ENCODE measurements around the gene CCL2.

The CCL2 gene

GRCh38 chr17:34253139-34253525, 2.0 kb upstream of the CCL2 start:
- Histone ChIP-seq H3K4me3 (ENCODE audit: low read depth, low read length) (no peak overlapping the region), H3K27me3 (ENCODE audit: control insufficient read depth, insufficient read depth, low read length) (peaks cover 6% of the 10 kb centered on the region), H3K9me3 (ENCODE audit: control insufficient read depth, insufficient read depth, low read length) (no peaks in the 10 kb centered on the region), H3K36me3 (ENCODE audit: control insufficient read depth, insufficient read depth, low read length) (no peaks in the 10 kb centered on the region), H3K4me1 (ENCODE audit: control insufficient read depth, insufficient read depth, low read length) (peaks cover 20% of the 10 kb centered on the region), H3K9ac (ENCODE audit: low read depth, low read length) (no peak overlapping the region)

- Histone ChIP-seq H3K9me3 (ENCODE audit: control insufficient read depth, insufficient read depth, low read length) (no peaks in the 10 kb centered on the region), H3K36me3 (ENCODE audit: control insufficient read depth, insufficient read depth, low read length) (no peaks in the 10 kb centered on the region), H3K9ac (ENCODE audit: low read depth, low read length) (no peak overlapping the region), H3K4me1 (ENCODE audit: control insufficient read depth, insufficient read depth, low read length) (peaks cover 20% of the 10 kb centered on the region), H3K4me3 (ENCODE audit: low read depth, low read length) (no peak overlapping the region), H3K27me3 (ENCODE audit: control insufficient read depth, insufficient read depth, low read length) (peaks cover 6% of the 10 kb centered on the region)
Measured at GRCh38 chr17:34254146-34254545, 939 bp upstream of the CCL2 start.

DNA sequence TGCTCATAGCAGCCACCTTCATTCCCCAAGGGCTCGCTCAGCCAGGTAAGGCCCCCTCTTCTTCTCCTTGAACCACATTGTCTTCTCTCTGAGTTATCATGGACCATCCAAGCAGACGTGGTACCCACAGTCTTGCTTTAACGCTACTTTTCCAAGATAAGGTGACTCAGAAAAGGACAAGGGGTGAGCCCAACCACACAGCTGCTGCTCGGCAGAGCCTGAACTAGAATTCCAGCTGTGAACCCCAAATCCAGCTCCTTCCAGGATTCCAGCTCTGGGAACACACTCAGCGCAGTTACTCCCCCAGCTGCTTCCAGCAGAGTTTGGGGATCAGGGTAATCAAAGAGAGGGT, 272 bp downstream of the CCL2 start:
- H3K9me3 ChIP-seq (ENCODE audit: control insufficient read depth, insufficient read depth, low read length), result no peaks in the 10 kb centered on the region
- peaks cover 6% of the 10 kb centered on the region for H3K27me3 ChIP-seq (ENCODE audit: control insufficient read depth, insufficient read depth, low read length)
- no peak overlapping the region for H3K9ac ChIP-seq (ENCODE audit: low read depth, low read length)
- peak overlapping the region; percentile 53 for H3K4me3 ChIP-seq (ENCODE audit: low read depth, low read length)
- H3K36me3 ChIP-seq (ENCODE audit: control insufficient read depth, insufficient read depth, low read length), result no peaks in the 10 kb centered on the region
- peaks cover 20% of the 10 kb centered on the region for H3K4me1 ChIP-seq (ENCODE audit: control insufficient read depth, insufficient read depth, low read length)

DNA sequence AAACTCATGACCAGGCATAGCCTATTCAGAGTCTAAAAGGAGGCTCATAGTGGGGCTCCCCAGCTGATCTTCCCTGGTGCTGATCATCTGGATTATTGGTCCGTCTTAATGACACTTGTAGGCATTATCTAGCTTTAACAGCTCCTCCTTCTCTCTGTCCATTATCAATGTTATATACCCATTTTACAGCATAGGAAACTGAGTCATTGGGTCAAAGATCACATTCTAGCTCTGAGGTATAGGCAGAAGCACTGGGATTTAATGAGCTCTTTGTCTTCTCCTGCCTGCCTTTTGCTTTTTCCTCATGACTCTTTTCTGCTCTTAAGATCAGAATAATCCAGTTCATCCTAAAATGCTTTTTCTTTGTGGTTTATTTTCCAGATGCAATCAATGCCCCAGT, 756 bp downstream of the CCL2 start:
- Histone ChIP-seq H3K36me3 (ENCODE audit: control insufficient read depth, insufficient read depth, low read length) (no peaks in the 10 kb centered on the region), H3K9me3 (ENCODE audit: control insufficient read depth, insufficient read depth, low read length) (no peaks in the 10 kb centered on the region), H3K9ac (ENCODE audit: low read depth, low read length) (no peak overlapping the region), H3K4me1 (ENCODE audit: control insufficient read depth, insufficient read depth, low read length) (peaks cover 17% of the 10 kb centered on the region), H3K4me3 (ENCODE audit: low read depth, low read length) (peak overlapping the region; percentile 53), H3K27me3 (ENCODE audit: control insufficient read depth, insufficient read depth, low read length) (peaks cover 6% of the 10 kb centered on the region)

GRCh38 chr17:34257299-34257985, 2.4 kb downstream of the CCL2 start:
- Histone ChIP-seq H3K9me3 (ENCODE audit: control insufficient read depth, insufficient read depth, low read length) (no peaks in the 10 kb centered on the region), H3K27me3 (ENCODE audit: control insufficient read depth, insufficient read depth, low read length) (peaks cover 5% of the 10 kb centered on the region), H3K36me3 (ENCODE audit: control insufficient read depth, insufficient read depth, low read length) (no peaks in the 10 kb centered on the region), H3K4me3 (ENCODE audit: low read depth, low read length) (no peak overlapping the region), H3K9ac (ENCODE audit: low read depth, low read length) (no peak overlapping the region), H3K4me1 (ENCODE audit: control insufficient read depth, insufficient read depth, low read length) (peaks cover 15% of the 10 kb centered on the region)

DNA sequence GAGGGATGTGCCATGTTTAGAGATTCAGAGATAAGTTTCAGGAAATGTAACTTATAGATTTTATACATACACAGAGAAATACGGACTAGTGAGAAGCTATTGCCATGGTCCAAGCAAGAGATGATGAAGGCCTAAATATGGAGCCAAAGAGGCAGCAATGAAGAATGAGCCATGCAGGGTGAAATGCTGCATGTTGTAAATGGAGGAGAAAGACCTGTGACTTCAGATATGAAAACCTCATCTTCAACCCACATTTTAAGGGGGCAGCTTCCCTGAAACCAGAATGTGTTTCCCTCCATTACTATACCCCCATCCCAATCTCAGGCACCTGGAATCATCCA, 2.9 kb downstream of the CCL2 start:
- Histone ChIP-seq H3K27me3 (ENCODE audit: control insufficient read depth, insufficient read depth, low read length) (peaks cover 2% of the 10 kb centered on the region), H3K9ac (ENCODE audit: low read depth, low read length) (no peak overlapping the region), H3K4me1 (ENCODE audit: control insufficient read depth, insufficient read depth, low read length) (peaks cover 15% of the 10 kb centered on the region), H3K4me3 (ENCODE audit: low read depth, low read length) (no peak overlapping the region), H3K9me3 (ENCODE audit: control insufficient read depth, insufficient read depth, low read length) (no peaks in the 10 kb centered on the region), H3K36me3 (ENCODE audit: control insufficient read depth, insufficient read depth, low read length) (no peaks in the 10 kb centered on the region)

DNA sequence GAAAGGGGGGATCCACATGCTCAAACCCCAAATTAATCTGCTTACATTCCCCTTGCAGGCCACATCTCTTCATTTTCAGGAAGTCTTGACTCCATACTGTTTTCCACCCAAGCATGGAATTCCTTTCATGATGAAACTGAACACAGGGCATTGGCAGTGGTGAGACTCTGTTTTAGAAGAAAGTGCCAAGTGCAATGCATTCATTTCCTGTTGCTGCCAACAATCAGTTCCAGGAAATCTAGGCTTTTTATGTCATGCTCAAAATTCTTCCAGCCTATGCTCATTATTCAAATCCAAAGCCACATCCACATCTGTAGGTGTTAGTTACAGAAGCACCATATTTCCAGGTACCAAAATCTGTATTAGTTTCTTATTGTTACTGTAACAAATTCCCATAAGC, 4.1 kb downstream of the CCL2 start:
- Histone ChIP-seq H3K4me1 (ENCODE audit: control insufficient read depth, insufficient read depth, low read length) (peaks cover 14% of the 10 kb centered on the region), H3K9me3 (ENCODE audit: control insufficient read depth, insufficient read depth, low read length) (no peaks in the 10 kb centered on the region), H3K4me3 (ENCODE audit: low read depth, low read length) (no peak overlapping the region), H3K27me3 (ENCODE audit: control insufficient read depth, insufficient read depth, low read length) (peaks cover 1% of the 10 kb centered on the region), H3K9ac (ENCODE audit: low read depth, low read length) (no peak overlapping the region), H3K36me3 (ENCODE audit: control insufficient read depth, insufficient read depth, low read length) (no peaks in the 10 kb centered on the region)

DNA sequence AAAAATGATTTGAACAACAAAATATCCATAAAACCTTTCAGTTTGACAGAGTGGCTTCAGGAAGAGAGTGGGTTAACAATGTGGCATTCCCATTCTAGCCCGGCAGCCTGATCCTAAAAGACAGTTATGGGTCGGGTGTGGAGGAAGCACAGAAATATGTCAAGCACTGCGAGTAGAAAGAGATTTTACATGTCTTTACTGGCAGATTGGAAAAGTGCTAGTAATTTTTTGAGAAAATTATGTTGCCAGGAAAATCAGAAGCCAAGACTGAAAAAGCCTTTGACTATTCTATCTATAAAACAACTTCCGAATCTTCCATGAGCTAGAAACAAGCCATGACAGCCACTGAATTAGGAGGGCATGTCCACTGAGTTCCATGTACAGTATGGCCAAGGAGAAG, 5.8 kb downstream of the CCL2 start:
- no peaks in the 10 kb centered on the region for H3K27me3 ChIP-seq (ENCODE audit: control insufficient read depth, insufficient read depth, low read length)
- H3K36me3 ChIP-seq (ENCODE audit: control insufficient read depth, insufficient read depth, low read length), result no peaks in the 10 kb centered on the region
- H3K9me3 ChIP-seq (ENCODE audit: control insufficient read depth, insufficient read depth, low read length), result no peaks in the 10 kb centered on the region
- no peaks in the 10 kb centered on the region for H3K4me1 ChIP-seq (ENCODE audit: control insufficient read depth, insufficient read depth, low read length)
- no peak overlapping the region for H3K4me3 ChIP-seq (ENCODE audit: low read depth, low read length)
- H3K9ac ChIP-seq (ENCODE audit: low read depth, low read length), result no peak overlapping the region

GRCh38 chr17:34261568-34262337, 6.7 kb downstream of the CCL2 start:
- H3K36me3 ChIP-seq (ENCODE audit: control insufficient read depth, insufficient read depth, low read length), result no peaks in the 10 kb centered on the region
- no peaks in the 10 kb centered on the region for H3K27me3 ChIP-seq (ENCODE audit: control insufficient read depth, insufficient read depth, low read length)
- H3K9me3 ChIP-seq (ENCODE audit: control insufficient read depth, insufficient read depth, low read length), result no peaks in the 10 kb centered on the region
- no peak overlapping the region for H3K9ac ChIP-seq (ENCODE audit: low read depth, low read length)
- H3K4me1 ChIP-seq (ENCODE audit: control insufficient read depth, insufficient read depth, low read length), result no peaks in the 10 kb centered on the region
- no peak overlapping the region for H3K4me3 ChIP-seq (ENCODE audit: low read depth, low read length)

DNA sequence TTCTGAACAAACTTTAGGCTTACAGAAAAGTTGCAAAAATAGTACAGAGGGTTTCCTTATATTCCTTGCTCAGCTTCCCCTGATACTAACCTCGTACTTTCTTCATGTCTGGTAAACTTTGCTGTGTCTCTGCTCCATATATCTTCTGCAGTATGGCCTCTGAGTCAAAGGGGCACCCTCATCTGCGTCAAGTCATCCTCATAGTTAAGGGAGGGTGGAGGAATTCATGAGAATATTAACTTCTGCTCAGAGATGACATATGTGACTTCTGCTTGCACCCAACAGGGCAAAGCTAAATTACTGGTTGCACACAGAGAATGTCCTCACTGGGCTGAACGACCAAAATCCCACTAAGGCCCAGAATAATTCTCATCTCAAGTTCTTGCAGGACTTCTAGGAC, 10.6 kb downstream of the CCL2 start:
- Histone ChIP-seq H3K9ac (ENCODE audit: low read depth, low read length) (no peak overlapping the region), H3K4me1 (ENCODE audit: control insufficient read depth, insufficient read depth, low read length) (no peaks in the 10 kb centered on the region), H3K4me3 (ENCODE audit: low read depth, low read length) (no peak overlapping the region), H3K27me3 (ENCODE audit: control insufficient read depth, insufficient read depth, low read length) (no peaks in the 10 kb centered on the region), H3K36me3 (ENCODE audit: control insufficient read depth, insufficient read depth, low read length) (no peaks in the 10 kb centered on the region), H3K9me3 (ENCODE audit: control insufficient read depth, insufficient read depth, low read length) (no peaks in the 10 kb centered on the region)

DNA sequence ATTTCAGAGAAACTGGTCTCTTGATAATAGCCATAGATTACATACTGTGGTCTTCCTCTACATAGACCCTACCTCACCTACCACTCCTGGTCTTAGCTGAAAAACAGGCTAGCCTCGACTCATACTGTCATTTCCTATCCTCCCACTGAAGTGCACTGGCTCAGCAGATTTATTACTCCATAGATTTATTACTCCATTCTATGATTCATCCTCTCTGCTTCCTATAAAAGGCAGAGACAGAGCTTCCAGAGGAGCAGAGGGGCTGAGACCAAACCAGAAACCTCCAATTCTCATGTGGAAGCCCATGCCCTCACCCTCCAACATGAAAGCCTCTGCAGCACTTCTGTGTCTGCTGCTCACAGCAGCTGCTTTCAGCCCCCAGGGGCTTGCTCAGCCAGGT, 14.9 kb downstream of the CCL2 start, which contains the start of gene CCL7:
CCL7 (plus strand) TSS at position 253 of the 400 bp plus-strand sequence; CDS start at position 323, 70 bp downstream.
- H3K9ac ChIP-seq (ENCODE audit: low read depth, low read length), result no peak within 1 kb of the TSS

DNA sequence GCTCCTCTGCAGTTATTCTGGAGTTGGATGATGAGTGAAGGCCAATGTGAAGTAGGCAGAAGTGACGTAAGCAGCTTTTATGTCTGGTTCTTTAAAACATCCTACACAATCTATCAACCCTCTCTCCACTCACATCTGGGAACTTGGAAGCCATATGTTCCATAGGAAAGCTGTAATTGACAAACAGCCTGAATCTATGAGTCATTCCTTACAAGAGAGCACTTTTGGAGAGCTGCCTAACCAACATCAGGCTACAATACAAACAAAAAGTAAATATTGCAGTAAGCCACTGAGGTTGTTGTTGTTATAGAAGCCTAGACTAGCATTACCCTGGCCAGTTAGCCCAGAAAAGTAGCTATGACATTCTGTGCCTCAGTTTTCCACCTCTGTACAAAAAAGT, 20.8 kb downstream of the CCL2 start:
- H3K36me3 ChIP-seq (ENCODE audit: control insufficient read depth, insufficient read depth, low read length), result no peaks in the 10 kb centered on the region
- no peaks in the 10 kb centered on the region for H3K27me3 ChIP-seq (ENCODE audit: control insufficient read depth, insufficient read depth, low read length)
- no peak overlapping the region for H3K9ac ChIP-seq (ENCODE audit: low read depth, low read length)
- H3K4me3 ChIP-seq (ENCODE audit: low read depth, low read length), result no peak overlapping the region
- H3K4me1 ChIP-seq (ENCODE audit: control insufficient read depth, insufficient read depth, low read length), result no peaks in the 10 kb centered on the region
- H3K9me3 ChIP-seq (ENCODE audit: control insufficient read depth, insufficient read depth, low read length), result no peaks in the 10 kb centered on the region

More for the DNA sequence above, 14.9 kb downstream of the CCL2 start, which contains the start of gene CCL7:
- H3K4me1 ChIP-seq (ENCODE audit: control insufficient read depth, insufficient read depth, low read length), result no peaks in the 10 kb centered on the region
- no peak within 1 kb of the TSS for H3K4me3 ChIP-seq (ENCODE audit: low read depth, low read length)
- no peaks in the 10 kb centered on the region for H3K9me3 ChIP-seq (ENCODE audit: control insufficient read depth, insufficient read depth, low read length)
- no peaks in the 10 kb centered on the region for H3K36me3 ChIP-seq (ENCODE audit: control insufficient read depth, insufficient read depth, low read length)
- no peaks in the 10 kb centered on the region for H3K27me3 ChIP-seq (ENCODE audit: control insufficient read depth, insufficient read depth, low read length)
